ENCODE measurements around the gene TMEM213.

Gene TMEM213

DNA sequence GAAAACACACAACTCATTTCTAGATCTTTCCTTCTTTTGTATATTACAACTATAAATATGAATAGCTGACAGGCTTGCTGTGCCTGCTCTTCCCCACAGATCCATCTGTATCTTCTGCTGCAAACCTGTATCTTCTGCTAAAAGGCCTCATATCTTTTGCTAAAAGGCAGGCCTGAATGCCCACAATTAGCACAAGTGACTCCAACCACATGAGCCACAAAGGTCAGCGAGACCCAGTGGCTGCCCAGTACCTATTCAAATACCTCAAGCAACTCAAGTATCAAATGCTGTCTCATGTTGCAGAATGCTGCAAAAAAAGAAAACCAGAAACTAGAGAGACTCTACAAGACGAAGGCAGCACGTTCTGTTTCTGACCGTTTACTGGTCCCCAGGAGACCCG is 54.7 kb downstream of the TMEM213 start:
- Histone ChIP-seq H3K9me3 (peaks cover 19% of the 10 kb centered on the region), H3K27me3 (no peaks in the 10 kb centered on the region), H3K4me1 (no peaks in the 10 kb centered on the region), H4K20me1 (no peaks in the 10 kb centered on the region), H3K4me3 (no peak overlapping the region), H3K27ac (no peak overlapping the region), H3K4me2 (no peak overlapping the region), H3K36me3 (peaks cover 65% of the 10 kb centered on the region), H3K9ac (no peak overlapping the region)
- no peak for TF ChIP-seq Cebpa-rat (IDR thresholded peaks at IDR 0.05)

DNA sequence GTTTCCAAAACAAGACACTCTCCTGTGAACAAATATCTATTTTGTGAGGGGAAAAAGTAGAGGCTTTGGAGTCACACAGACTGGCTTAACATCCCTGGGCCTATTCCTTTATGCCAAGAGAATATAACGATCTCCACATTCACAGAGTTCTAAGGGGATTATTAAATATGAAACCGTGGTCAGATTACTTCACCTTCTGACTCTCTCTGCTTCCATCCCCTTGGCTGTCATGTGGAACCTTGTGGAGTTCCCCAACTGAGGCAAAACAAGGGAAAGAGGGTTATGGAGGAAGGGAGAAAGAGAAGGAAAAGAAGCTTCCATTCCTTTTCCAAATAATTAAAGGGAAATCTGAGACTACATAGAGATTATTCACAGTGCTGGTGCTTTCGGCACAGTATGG is 55.7 kb downstream of the TMEM213 start:
- H3K9me3 ChIP-seq = peaks cover 29% of the 10 kb centered on the region
- no peak overlapping the region for H3K9ac ChIP-seq
- no peak overlapping the region for H3K4me3 ChIP-seq
- H3K4me2 ChIP-seq = no peak overlapping the region
- peaks cover 75% of the 10 kb centered on the region for H3K36me3 ChIP-seq
- no peaks in the 10 kb centered on the region for H3K4me1 ChIP-seq
- no peaks in the 10 kb centered on the region for H3K27me3 ChIP-seq
- no peak overlapping the region for H3K27ac ChIP-seq
- no peaks in the 10 kb centered on the region for H4K20me1 ChIP-seq
- no peak for TF ChIP-seq Cebpa-rat (IDR thresholded peaks at IDR 0.05)

DNA sequence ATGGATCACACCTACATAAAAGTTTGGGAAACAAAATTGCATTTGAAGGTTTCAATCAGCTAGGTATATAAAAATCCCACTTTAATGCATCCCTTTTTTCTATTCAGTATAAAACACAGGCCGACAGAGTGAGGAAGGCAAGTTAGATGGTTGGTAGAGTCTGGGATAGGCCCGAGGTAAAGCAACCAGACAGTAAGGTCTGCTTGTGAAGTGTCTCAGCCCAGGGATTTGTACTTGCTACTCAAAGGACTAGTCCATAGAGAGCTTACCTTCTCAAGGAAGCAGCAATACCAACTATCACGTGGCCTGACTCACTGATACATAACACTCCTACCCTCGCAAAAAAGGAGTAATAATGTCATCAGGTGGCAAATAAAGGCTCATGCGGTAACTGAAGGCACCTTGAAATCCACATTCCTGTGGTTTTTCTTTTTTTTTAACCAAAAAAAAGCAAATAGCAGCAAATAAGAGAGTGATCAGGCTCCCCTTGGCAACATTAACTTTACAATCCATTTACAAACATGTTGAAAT is 56.4 kb downstream of the TMEM213 start:
- TF ChIP-seq Cebpa-rat (IDR thresholded peaks at IDR 0.05) = no peak
- Histone ChIP-seq H3K36me3 (peaks cover 82% of the 10 kb centered on the region), H4K20me1 (no peaks in the 10 kb centered on the region), H3K4me3 (no peak overlapping the region), H3K27me3 (no peaks in the 10 kb centered on the region), H3K9me3 (peaks cover 37% of the 10 kb centered on the region), H3K4me1 (no peaks in the 10 kb centered on the region), H3K9ac (no peak overlapping the region), H3K4me2 (no peak overlapping the region), H3K27ac (no peak overlapping the region)

DNA sequence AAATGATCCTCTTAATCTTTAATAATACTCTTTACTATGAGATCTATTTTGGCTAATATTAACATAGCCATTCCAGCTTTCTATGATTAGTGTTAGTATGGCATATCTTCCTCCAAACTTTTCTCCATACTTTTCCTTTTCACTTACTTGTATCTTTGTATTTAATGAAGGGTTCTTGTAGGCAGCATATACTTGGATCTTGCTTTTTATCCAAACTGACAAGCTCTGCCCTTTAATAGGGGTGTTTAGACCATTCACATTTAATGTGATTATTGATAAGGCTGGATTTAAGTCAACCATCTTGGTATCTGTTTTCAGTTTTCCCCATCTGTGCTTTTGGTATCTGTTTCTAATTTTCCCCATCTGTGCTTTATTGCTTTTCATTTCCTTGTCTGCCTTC is 59.9 kb downstream of the TMEM213 start:
- H3K4me2 ChIP-seq = no peak overlapping the region
- H3K27ac ChIP-seq = no peak overlapping the region
- no peaks in the 10 kb centered on the region for H3K4me1 ChIP-seq
- H3K9ac ChIP-seq = no peak overlapping the region
- no peaks in the 10 kb centered on the region for H3K27me3 ChIP-seq
- H3K36me3 ChIP-seq = peaks cover 83% of the 10 kb centered on the region
- no peak for TF ChIP-seq Cebpa-rat (IDR thresholded peaks at IDR 0.05)
- no peaks in the 10 kb centered on the region for H4K20me1 ChIP-seq
- peaks cover 35% of the 10 kb centered on the region for H3K9me3 ChIP-seq
- H3K4me3 ChIP-seq = no peak overlapping the region

DNA sequence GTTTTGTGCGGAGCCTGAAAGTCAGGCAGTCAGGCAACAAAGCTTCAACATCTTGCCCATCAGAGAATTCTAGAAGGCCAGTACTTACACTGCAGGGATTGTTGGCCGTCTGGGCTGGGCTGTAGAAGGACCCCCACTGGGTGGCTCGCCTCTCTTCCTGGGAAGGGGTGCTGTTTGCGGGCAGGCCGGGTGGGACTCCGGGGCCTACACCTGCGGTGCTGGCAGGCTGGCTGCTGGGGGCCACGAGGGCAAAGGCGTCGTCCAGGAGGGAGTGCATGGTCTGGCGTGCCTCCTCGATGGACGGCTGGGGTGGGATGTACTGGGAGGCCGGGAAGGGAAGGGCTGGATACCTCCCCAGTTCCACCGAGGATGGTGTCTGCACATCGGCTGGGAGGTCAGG is 63.3 kb downstream of the TMEM213 start:
- H3K4me3 ChIP-seq = no peak overlapping the region
- peaks cover 86% of the 10 kb centered on the region for H3K36me3 ChIP-seq
- no peaks in the 10 kb centered on the region for H3K27me3 ChIP-seq
- H3K9ac ChIP-seq = no peak overlapping the region
- no peak for TF ChIP-seq Cebpa-rat (IDR thresholded peaks at IDR 0.05)
- no peaks in the 10 kb centered on the region for H3K4me1 ChIP-seq
- H3K27ac ChIP-seq = no peak overlapping the region
- no peaks in the 10 kb centered on the region for H4K20me1 ChIP-seq
- no peak overlapping the region for H3K4me2 ChIP-seq
- H3K9me3 ChIP-seq = peaks cover 35% of the 10 kb centered on the region

DNA sequence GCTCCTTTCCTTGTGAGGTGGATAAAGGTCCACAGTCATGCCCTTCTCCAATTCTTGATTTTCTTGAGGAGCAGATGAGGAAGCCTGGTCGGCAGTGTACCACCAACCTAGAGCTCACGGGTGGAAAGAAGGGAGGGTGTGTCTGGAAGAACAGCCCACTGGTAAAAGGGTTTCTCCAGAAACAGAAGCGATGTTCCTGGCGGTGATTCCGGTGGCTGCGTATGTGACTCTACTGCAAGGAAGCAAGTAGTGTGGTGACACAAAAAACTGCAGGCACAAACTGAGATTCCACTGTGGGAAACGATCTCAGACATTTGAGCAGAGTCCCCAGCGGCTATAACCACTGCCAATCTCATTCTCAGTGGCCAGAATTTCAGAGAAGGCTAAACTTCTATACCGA is 66.1 kb downstream of the TMEM213 start:
- Histone ChIP-seq H3K9ac (no peak overlapping the region), H3K4me2 (no peak overlapping the region), H3K27me3 (no peaks in the 10 kb centered on the region), H3K27ac (no peak overlapping the region), H4K20me1 (no peaks in the 10 kb centered on the region), H3K36me3 (peaks cover 86% of the 10 kb centered on the region), H3K4me3 (no peak overlapping the region), H3K4me1 (no peaks in the 10 kb centered on the region), H3K9me3 (peaks cover 12% of the 10 kb centered on the region)
- no peak for TF ChIP-seq Cebpa-rat (IDR thresholded peaks at IDR 0.05)

DNA sequence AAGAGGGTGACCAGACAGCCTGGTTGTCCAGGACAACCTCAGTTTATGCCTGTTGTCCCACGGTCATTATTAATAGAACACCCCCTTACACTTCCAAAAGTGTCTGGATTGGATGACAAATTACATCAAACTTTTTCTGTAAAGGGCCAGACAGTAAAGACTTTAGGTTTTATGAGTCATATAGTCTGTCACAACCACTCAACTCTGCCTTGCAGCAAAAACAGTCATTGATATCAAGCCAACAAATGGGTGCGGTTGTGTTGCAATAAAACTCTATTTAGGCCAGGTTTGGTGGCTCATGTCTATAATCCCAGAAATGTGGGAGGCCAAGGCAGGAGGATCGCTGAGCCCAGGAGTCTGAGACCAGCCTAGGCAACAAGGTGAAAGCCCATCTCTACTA is 66.9 kb downstream of the TMEM213 start:
- Histone ChIP-seq H3K4me1 (no peaks in the 10 kb centered on the region), H4K20me1 (no peaks in the 10 kb centered on the region), H3K36me3 (peaks cover 86% of the 10 kb centered on the region), H3K9me3 (peaks cover 4% of the 10 kb centered on the region; the same call in 1 of the 2 replicates), H3K9ac (no peak overlapping the region), H3K4me3 (no peak overlapping the region), H3K27ac (no peak overlapping the region), H3K27me3 (no peaks in the 10 kb centered on the region), H3K4me2 (no peak overlapping the region)
- no peak for TF ChIP-seq Cebpa-rat (IDR thresholded peaks at IDR 0.05)

DNA sequence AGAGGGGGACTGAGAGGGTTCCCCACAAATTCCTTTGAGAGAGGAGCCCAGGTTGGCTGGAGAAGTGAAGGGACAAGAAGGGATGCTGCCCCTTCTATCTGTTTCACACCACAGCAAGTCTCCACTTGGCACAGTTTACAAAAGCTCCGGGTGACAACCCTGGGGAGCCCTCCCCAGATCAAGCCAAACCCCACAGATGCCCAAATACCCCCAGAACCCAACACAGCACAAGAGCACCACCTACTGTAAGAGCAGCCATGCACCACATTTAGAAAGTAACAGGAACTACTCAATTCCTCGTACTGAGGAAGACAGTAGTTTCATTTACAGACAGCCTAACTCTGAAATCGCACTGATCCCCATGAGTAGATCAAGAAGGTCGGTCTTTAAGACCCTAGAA is 68.0 kb downstream of the TMEM213 start:
- Histone ChIP-seq H3K9ac (no peak overlapping the region; the same call in 1 of the 2 replicates), H3K36me3 (peaks cover 86% of the 10 kb centered on the region), H3K4me2 (no peak overlapping the region), H4K20me1 (no peaks in the 10 kb centered on the region), H3K4me1 (no peaks in the 10 kb centered on the region), H3K27me3 (no peaks in the 10 kb centered on the region), H3K9me3 (peaks cover 3% of the 10 kb centered on the region; the same call in 1 of the 2 replicates), H3K4me3 (no peak overlapping the region), H3K27ac (no peak overlapping the region)
- TF ChIP-seq Cebpa-rat (IDR thresholded peaks at IDR 0.05) = no peak

GRCh38 chr7:138866353-138866752 is 68.6 kb downstream of the TMEM213 start:
- no peak for TF ChIP-seq Cebpa-rat (IDR thresholded peaks at IDR 0.05)
- Histone ChIP-seq H3K9ac (no peak overlapping the region; the same call in 1 of the 2 replicates), H3K4me1 (no peaks in the 10 kb centered on the region), H3K36me3 (peaks cover 86% of the 10 kb centered on the region), H3K27me3 (no peaks in the 10 kb centered on the region), H4K20me1 (no peaks in the 10 kb centered on the region), H3K4me2 (no peak overlapping the region), H3K27ac (no peak overlapping the region), H3K4me3 (no peak overlapping the region), H3K9me3 (no peaks in the 10 kb centered on the region)

- no peak overlapping the region for H3K9ac ChIP-seq
- no peak overlapping the region for H3K4me3 ChIP-seq
- no peaks in the 10 kb centered on the region for H3K4me1 ChIP-seq
Observed at GRCh38 chr7:138867744-138868143, 70.0 kb downstream of the TMEM213 start.

GRCh38 chr7:138868711-138869110 is 70.9 kb downstream of the TMEM213 start:
- no peak overlapping the region for H3K9ac ChIP-seq
- no peak overlapping the region for H3K4me2 ChIP-seq
- H3K27ac ChIP-seq = no peak overlapping the region
- no peaks in the 10 kb centered on the region for H3K27me3 ChIP-seq
- no peak for TF ChIP-seq Cebpa-rat (IDR thresholded peaks at IDR 0.05)
- H4K20me1 ChIP-seq = no peaks in the 10 kb centered on the region
- peaks cover 79% of the 10 kb centered on the region for H3K36me3 ChIP-seq
- H3K4me1 ChIP-seq = no peaks in the 10 kb centered on the region
- no peak overlapping the region for H3K4me3 ChIP-seq
- H3K9me3 ChIP-seq = no peaks in the 10 kb centered on the region

More at GRCh38 chr7:138867744-138868143, 70.0 kb downstream of the TMEM213 start:
- Histone ChIP-seq H3K27me3 (no peaks in the 10 kb centered on the region), H3K9me3 (no peaks in the 10 kb centered on the region), H3K27ac (no peak overlapping the region), H3K4me2 (no peak overlapping the region), H3K36me3 (peaks cover 81% of the 10 kb centered on the region), H4K20me1 (no peaks in the 10 kb centered on the region)
- no peak for TF ChIP-seq Cebpa-rat (IDR thresholded peaks at IDR 0.05)

Measured in BLaER1 (cell line).